G401.6 (cell line): ENCODE results near the gene ANO4.

Experiments used
- FAIRE-seq: peaks from 2 replicates; lab custom pipeline; 2012; peaks lifted over from hg19 to GRCh38; lab: Jason Lieb, UNC

ANO4 gene

GRCh38 chr12:100794441-100795173 lies at the start of gene ANO4:
Gene ANO4, plus strand, starts transcription at chr12:100794776. Its CDS starts 107,010 bp downstream, at chr12:100901786.
- FAIRE-seq = no peak

- FAIRE-seq = no peak
Measured at GRCh38 chr12:100745378-100746071, 49.1 kb upstream of the ANO4 start.

- FAIRE-seq = no peak
Measured at GRCh38 chr12:100752841-100753240, 41.7 kb upstream of the ANO4 start.

- no peak for FAIRE-seq
Measured at GRCh38 chr12:100753837-100754236, 40.7 kb upstream of the ANO4 start.

GRCh38 chr12:100755186-100755585 lies 39.4 kb upstream of the ANO4 start:
- no peak for FAIRE-seq

GRCh38 chr12:100758083-100758482 lies 36.5 kb upstream of the ANO4 start:
- no peak for FAIRE-seq

GRCh38 chr12:100767371-100767770 lies 27.2 kb upstream of the ANO4 start:
- no peak for FAIRE-seq

GRCh38 chr12:100767950-100768349 lies 26.6 kb upstream of the ANO4 start:
- FAIRE-seq = no peak

- FAIRE-seq = no peak
Measured at GRCh38 chr12:100778967-100779590, 15.5 kb upstream of the ANO4 start.

- no peak for FAIRE-seq
Measured at GRCh38 chr12:100789146-100789545, 5.4 kb upstream of the ANO4 start.

- FAIRE-seq = no peak
Measured at GRCh38 chr12:100789975-100790374, 4.6 kb upstream of the ANO4 start.

GRCh38 chr12:100790552-100790951 lies 4.0 kb upstream of the ANO4 start:
- no peak for FAIRE-seq

GRCh38 chr12:100793182-100793581 lies 1.4 kb upstream of the ANO4 start:
- no peak for FAIRE-seq

GRCh38 chr12:100795174-100795799 lies 711 bp downstream of the ANO4 start:
- no peak for FAIRE-seq

- no peak for FAIRE-seq
Measured at GRCh38 chr12:100795800-100796179, 1.2 kb downstream of the ANO4 start.

GRCh38 chr12:100796621-100797020 lies 2.0 kb downstream of the ANO4 start:
- no peak for FAIRE-seq

- no peak for FAIRE-seq
Measured at GRCh38 chr12:100797246-100797645, 2.7 kb downstream of the ANO4 start.

GRCh38 chr12:100797786-100798185 lies 3.2 kb downstream of the ANO4 start:
- FAIRE-seq = no peak

GRCh38 chr12:100798286-100799160 lies 3.9 kb downstream of the ANO4 start:
- no peak for FAIRE-seq

GRCh38 chr12:100799770-100800169 lies 5.2 kb downstream of the ANO4 start:
- FAIRE-seq = no peak

GRCh38 chr12:100800723-100801122 lies 6.1 kb downstream of the ANO4 start:
- FAIRE-seq = no peak

GRCh38 chr12:100801320-100801719 lies 6.7 kb downstream of the ANO4 start:
- FAIRE-seq = no peak
